Esophagus (tissue), 2 donors: ENCODE results near the gene TSKS. TPM values are rescaled to one million over a fixed set of nuclear protein-coding genes. Genes with fewer than 3 reads are reported as not detected.

ENCODE experiments used
- H3K27ac ChIP-seq, 2 donors: one replicate each; pipeline ENCODE4 v1.5.1; 2013; ENCODE audit warnings: low read depth in 2 of 2, mild to moderate bottlenecking in 2 of 2, inconsistent platforms in 1 of 2, low read length in 1 of 2, moderate library complexity in 1 of 2
- H3K27me3 ChIP-seq, 2 donors: one replicate each; pipeline ENCODE4 v1.6.1; 2013; ENCODE audit warnings: low read length in 2 of 2, control low read depth in 1 of 2, mild to moderate bottlenecking in 1 of 2; ENCODE audit not compliant: insufficient read depth in 2 of 2, control insufficient read depth in 1 of 2
- H3K36me3 ChIP-seq, 2 donors: one replicate each; pipeline ENCODE4 v1.6.1; 2013; ENCODE audit warnings: low read length in 1 of 2; ENCODE audit not compliant: control insufficient read depth in 2 of 2, insufficient read depth in 2 of 2
- H3K4me1 ChIP-seq, 2 donors: one replicate each; pipeline ENCODE4 v1.6.1; 2013; ENCODE audit warnings: low read length in 1 of 2; ENCODE audit not compliant: control insufficient read depth in 2 of 2, insufficient read depth in 2 of 2
- H3K4me3 ChIP-seq, 2 donors: one replicate each; pipeline ENCODE4 v1.5.1; 2013; ENCODE audit warnings: low read length in 2 of 2, mild to moderate bottlenecking in 2 of 2, low read depth in 1 of 2, moderate library complexity in 1 of 2
- H3K9me3 ChIP-seq, 2 donors: one replicate each; pipeline ENCODE4 v1.6.1; 2013; ENCODE audit warnings: mild to moderate bottlenecking in 2 of 2, low read depth in 1 of 2, low read length in 1 of 2, moderate library complexity in 1 of 2; ENCODE audit not compliant: control insufficient read depth in 2 of 2, insufficient read depth in 1 of 2
- WGBS, 2 donors: extraction: QIAGEN DNeasy Blood & Tissue Kit; methylation state at CpG; one replicate each; pipeline ENCODE4 v1.1.7; 2013; 5-methylcytosine and 5-hydroxymethylcytosine counted together
- polyA plus RNA-seq, 2 donors: library from polyadenylated mRNA; stranded (reverse); fragments of 200-250 nt; gene quantifications; one replicate each; pipeline ENCODE4 v1.2.3, GENCODE V29; 2013
- donor health status: healthy with polysubstance abuse.
- donor health status: Bipolar disorder and iron deficiency.

TSKS gene
- polyA plus RNA-seq, 2 donors = 0.06 to 0.55 TPM

DNA sequence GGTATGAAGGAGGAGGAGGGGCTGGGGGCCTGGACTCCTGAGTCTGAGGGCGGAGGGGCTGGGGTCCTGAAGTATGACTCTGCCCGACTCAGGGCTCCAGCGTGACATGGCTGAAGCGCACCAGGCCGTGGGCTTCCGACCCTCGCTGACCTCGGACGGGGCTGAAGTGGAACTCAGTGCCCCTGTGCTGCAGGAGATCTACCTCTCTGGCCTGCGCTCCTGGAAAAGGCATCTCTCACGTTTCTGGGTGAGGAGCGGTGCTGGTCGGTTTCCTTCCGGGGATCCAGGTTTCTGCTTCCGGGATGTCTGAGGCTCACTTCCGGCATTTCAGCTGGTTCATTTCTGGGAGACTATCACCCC lies 71.0 kb downstream of the TSKS start:
- peaks cover 0 to 9% of the 10 kb centered on the region in 2 donors for H3K36me3 ChIP-seq
- WGBS, 2 donors = 76 to 79% methylated on average over 16 of the region's 16 CpGs
- H3K9me3 ChIP-seq = no peaks in the 10 kb centered on the region
- peaks cover 0 to 5% of the 10 kb centered on the region in 2 donors for H3K4me1 ChIP-seq
- H3K27ac ChIP-seq = no peak overlapping the region
- no peak overlapping the region for H3K4me3 ChIP-seq
- H3K27me3 ChIP-seq = no peaks in the 10 kb centered on the region

DNA sequence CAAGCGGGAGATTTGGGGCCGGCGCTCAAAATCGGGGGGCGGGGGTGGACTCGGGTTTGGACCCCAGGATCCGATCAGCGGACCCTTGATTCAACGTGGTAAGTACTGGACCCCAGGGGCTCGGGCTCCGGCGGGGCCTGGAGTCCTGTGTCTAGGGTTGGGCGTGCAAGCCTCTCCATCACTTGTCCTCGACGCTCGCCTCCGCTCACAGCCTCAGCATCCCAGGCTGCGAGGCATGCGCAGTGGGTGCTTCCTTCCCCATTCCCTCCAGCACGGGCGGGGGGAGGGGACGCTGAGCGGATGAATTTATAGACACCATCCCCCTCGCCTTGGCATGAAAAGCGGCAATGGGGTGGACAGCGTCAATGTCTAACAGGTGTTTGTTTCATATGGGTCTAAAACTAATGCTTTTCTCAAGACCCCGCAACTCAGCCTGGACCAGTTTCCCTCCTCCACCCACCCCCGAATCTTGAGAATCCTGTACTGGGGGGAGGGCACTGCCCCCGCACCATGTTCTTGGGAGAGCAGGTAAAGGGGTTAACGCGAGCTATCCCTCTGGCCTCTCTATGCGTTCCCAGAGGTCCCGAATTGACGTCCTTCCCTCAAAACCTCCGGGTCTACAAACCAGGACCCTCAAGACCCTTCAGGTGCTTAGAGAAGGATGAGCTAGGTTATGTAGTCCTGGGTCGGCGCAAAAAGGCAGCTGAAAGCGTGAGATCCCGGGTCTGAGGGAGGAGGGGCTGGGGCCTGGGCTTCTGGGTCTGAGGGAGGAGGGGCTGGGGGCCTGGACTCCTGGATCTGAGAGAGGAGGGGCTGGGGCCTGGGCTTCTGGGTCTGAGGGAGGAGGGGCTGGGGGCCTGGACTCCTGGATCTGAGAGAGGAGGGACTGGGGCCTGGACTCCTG lies 71.6 kb downstream of the TSKS start:
- Histone ChIP-seq H3K4me3 (peak overlapping the region; percentile 43 to 58), H3K27me3 (no peaks in the 10 kb centered on the region), H3K27ac (no peak overlapping the region), H3K36me3 (peaks cover 3 to 13% of the 10 kb centered on the region in 2 donors), H3K4me1 (peaks cover 0 to 5% of the 10 kb centered on the region in 2 donors), H3K9me3 (no peaks in the 10 kb centered on the region)
- WGBS, 2 donors = 14 to 16% methylated on average over 39 of the region's 39 CpGs

DNA sequence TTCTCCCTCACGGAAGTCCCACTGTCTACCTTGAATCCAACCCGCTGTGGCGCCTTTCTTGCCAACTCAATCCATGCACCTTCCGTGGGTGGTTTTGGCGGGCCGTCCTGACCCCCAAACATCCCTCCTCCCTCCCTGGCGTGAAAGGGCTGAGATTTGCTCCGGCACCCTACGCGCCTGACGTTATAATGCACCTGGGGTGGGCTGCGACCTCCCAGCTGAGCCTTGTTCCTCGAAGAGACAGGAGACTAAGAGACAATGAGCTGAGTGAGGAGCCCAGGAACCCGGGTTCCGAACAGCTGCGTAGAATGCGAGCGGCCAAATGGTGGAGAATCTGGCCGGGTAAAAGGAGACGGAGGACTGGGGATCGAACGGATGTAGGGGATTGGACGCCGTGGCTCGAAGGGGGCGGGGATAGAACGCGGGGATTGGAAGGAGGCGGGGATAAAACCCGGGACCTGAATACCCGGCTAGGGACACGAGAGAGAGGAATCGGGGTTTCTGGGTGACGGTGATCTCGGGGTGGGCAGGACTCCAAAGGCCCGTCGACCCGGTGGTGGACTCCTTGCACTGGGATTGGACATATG lies 72.4 kb downstream of the TSKS start, which contains the start of gene CPT1C:
Gene CPT1C, plus strand, starts transcription at position 461 of the 587 bp plus-strand sequence. CDS start 1,137 bp downstream, outside the sequence.
- H3K4me3 ChIP-seq = peak within 1 kb of the TSS; percentile 43 to 58
- peaks cover 3 to 20% of the 10 kb centered on the region in 2 donors for H3K36me3 ChIP-seq
- WGBS, 2 donors = 2 to 3% methylated on average over 38 of the region's 38 CpGs

DNA sequence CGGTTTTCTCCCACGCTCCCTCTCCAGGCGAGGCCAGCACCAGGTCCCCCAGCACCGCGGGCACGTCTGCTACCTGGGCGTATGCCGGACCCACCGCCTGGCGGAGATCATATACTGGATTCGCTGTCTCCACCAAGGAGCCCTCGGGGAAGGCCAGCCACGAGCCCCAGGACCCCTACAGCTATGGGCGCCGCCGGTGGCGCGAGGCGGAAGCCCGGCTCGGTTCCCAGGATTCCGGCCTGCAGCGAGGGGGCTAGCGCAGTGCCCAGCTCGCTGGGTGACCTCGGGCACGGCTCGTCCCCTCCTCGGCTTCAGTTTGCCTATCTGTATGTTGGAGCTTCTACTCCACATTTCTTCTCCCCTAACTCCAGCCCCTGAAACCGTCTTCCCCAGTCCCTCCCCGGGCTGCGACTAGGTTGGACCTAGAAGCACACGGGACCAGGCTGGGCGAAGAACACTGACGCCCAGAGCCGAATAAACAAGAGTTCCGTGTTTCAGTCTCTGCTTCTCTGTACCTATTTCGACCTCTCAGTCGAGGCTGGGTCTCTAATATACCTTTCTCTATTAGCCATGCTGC lies 72.9 kb downstream of the TSKS start:
- H3K9me3 ChIP-seq = no peaks in the 10 kb centered on the region
- H3K27ac ChIP-seq = peak overlapping the region; percentile 20 to 66
- H3K27me3 ChIP-seq = no peaks in the 10 kb centered on the region
- H3K4me3 ChIP-seq = peak overlapping the region; percentile 43 to 58
- H3K36me3 ChIP-seq = peaks cover 5 to 23% of the 10 kb centered on the region in 2 donors
- peaks cover 0 to 5% of the 10 kb centered on the region in 2 donors for H3K4me1 ChIP-seq
- 6 to 11% methylated on average over 39 of the region's 39 CpGs for WGBS, 2 donors

More for the DNA sequence above, 72.4 kb downstream of the TSKS start, which contains the start of gene CPT1C:
- Histone ChIP-seq H3K9me3 (no peaks in the 10 kb centered on the region), H3K27me3 (no peaks in the 10 kb centered on the region), H3K27ac (peak within 1 kb of the TSS; percentile 66 to 77), H3K4me1 (peaks cover 0 to 5% of the 10 kb centered on the region in 2 donors)

Other genes starting within 250 kb of the TSKS start
- 1 to 10 TPM; 4.2 to 7.8 TPM for gene RCN3, start 235.3 kb downstream of the TSKS start, polyA plus RNA-seq
- gene NOSIP, start 182.8 kb downstream of the TSKS start, polyA plus RNA-seq = 10 to 100 TPM; 57.9 to 61.8 TPM
- 10 to 100 TPM; 10.1 to 12.7 TPM for gene PRRG2, start 182.0 kb downstream of the TSKS start, polyA plus RNA-seq
- 10 to 100 TPM in 1 of 2 donors, 1 to 10 TPM in 1; 4.8 to 11.2 TPM for gene PRR12, start 172.1 kb downstream of the TSKS start, polyA plus RNA-seq
- 10 to 100 TPM; 45.1 to 46.0 TPM for gene RRAS, start 123.2 kb downstream of the TSKS start, polyA plus RNA-seq
- 10 to 100 TPM; 16.9 to 26.7 TPM for gene SCAF1, start 121.1 kb downstream of the TSKS start, polyA plus RNA-seq
- gene IRF3, start 97.4 kb downstream of the TSKS start, polyA plus RNA-seq = 10 to 100 TPM; 49.2 to 75.0 TPM
- gene BCL2L12, start 97.4 kb downstream of the TSKS start, polyA plus RNA-seq = 10 to 100 TPM in 1 of 2 donors, 1 to 10 TPM in 1; 10.0 to 21.4 TPM
- 100 to 1,000 TPM in 1 of 2 donors, 10 to 100 TPM in 1; 72.5 to 146 TPM for gene PRMT1, start 86.0 kb downstream of the TSKS start, polyA plus RNA-seq
- 1 to 10 TPM; 1.6 to 2.0 TPM for gene ADM5, start 73.7 kb downstream of the TSKS start, polyA plus RNA-seq
- 1 to 10 TPM; 1.8 to 4.1 TPM for gene CPT1C, start 72.2 kb downstream of the TSKS start, polyA plus RNA-seq
- gene AP2A1, start 3.7 kb upstream of the TSKS start, polyA plus RNA-seq = 10 to 100 TPM; 37.4 to 40.7 TPM
- 10 to 100 TPM; 11.3 to 12.1 TPM for gene FUZ, start 50.0 kb upstream of the TSKS start, polyA plus RNA-seq
- 10 to 100 TPM; 27.7 to 54.9 TPM for gene MED25, start 55.0 kb upstream of the TSKS start, polyA plus RNA-seq
- 10 to 100 TPM; 59.1 to 92.8 TPM for gene PTOV1, start 87.9 kb upstream of the TSKS start, polyA plus RNA-seq
- 10 to 100 TPM; 27.5 to 65.1 TPM for gene PNKP, start 104.3 kb upstream of the TSKS start, polyA plus RNA-seq
- 10 to 100 TPM; 33.8 to 46.9 TPM for gene AKT1S1, start 114.0 kb upstream of the TSKS start, polyA plus RNA-seq
- gene TBC1D17, start 114.4 kb upstream of the TSKS start, polyA plus RNA-seq = 10 to 100 TPM; 21.8 to 32.6 TPM
- under 1 TPM; 0.18 to 0.45 TPM for gene IL4I1, start 133.6 kb upstream of the TSKS start, polyA plus RNA-seq
- gene ATF5, start 165.9 kb upstream of the TSKS start, polyA plus RNA-seq = 10 to 100 TPM; 15.5 to 24.3 TPM
- gene NUP62, start 166.2 kb upstream of the TSKS start, polyA plus RNA-seq = 10 to 100 TPM; 16.5 to 21.4 TPM
- gene SIGLEC11, start 197.9 kb upstream of the TSKS start, polyA plus RNA-seq = under 1 TPM; 0.11 to 0.16 TPM